Astrocyte of the cerebellum (primary cell): Measurements from ENCODE around the gene SH3YL1.

Source experiments
- DNase-seq: peaks from one replicate; pipeline ENCODE4 v3.0.0-alpha.2; 2011; ENCODE audit warnings: low read depth
- H3K4me3 ChIP-seq: 2 replicates; pipeline ENCODE4 v1.5.1; 2011; ENCODE audit warnings: mild to moderate bottlenecking, low read depth, low read length, moderate library complexity
- in situ Hi-C: cut with HindIII; loops from 2 replicates; pipeline ENCODE4 v1.10.0; 2017; ENCODE audit warnings: low sequenced_read_pairs
- TF ChIP-seq, protein P1 (sequence below): IDR thresholded peaks from 2 replicates; pipeline ENCODE4 v1.5.1; 2012; ENCODE audit warnings: low read length, low read depth, moderate library complexity, mild to moderate bottlenecking; ENCODE audit errors: missing control alignments

The SH3YL1 gene

DNA sequence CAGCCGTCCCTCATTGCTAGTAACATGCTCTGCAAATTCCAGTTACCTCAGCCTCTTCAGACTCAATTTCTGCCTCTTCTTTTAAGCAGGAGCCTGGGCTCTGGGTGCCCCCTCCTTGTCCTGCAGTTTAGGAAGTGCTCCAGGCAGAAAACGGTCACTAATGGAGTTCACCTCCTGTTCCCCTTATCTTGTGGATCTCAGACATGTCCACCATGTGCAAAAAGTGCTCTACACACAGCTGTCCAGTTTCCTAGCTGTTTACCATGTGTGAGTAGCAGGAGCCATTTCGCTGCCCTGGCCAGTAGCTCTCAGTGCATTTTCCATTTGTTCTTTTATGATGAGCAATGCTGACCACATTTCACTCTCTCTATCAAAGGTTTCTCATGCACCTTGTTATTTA, 4.9 kb downstream of the SH3YL1 start:
- H3K4me3 ChIP-seq: no peak overlapping the region
- TF ChIP-seq, protein P1, sequence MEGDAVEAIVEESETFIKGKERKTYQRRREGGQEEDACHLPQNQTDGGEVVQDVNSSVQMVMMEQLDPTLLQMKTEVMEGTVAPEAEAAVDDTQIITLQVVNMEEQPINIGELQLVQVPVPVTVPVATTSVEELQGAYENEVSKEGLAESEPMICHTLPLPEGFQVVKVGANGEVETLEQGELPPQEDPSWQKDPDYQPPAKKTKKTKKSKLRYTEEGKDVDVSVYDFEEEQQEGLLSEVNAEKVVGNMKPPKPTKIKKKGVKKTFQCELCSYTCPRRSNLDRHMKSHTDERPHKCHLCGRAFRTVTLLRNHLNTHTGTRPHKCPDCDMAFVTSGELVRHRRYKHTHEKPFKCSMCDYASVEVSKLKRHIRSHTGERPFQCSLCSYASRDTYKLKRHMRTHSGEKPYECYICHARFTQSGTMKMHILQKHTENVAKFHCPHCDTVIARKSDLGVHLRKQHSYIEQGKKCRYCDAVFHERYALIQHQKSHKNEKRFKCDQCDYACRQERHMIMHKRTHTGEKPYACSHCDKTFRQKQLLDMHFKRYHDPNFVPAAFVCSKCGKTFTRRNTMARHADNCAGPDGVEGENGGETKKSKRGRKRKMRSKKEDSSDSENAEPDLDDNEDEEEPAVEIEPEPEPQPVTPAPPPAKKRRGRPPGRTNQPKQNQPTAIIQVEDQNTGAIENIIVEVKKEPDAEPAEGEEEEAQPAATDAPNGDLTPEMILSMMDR: no peak
- DNase-seq: no peak
- in situ Hi-C loops: no loop called here

DNA sequence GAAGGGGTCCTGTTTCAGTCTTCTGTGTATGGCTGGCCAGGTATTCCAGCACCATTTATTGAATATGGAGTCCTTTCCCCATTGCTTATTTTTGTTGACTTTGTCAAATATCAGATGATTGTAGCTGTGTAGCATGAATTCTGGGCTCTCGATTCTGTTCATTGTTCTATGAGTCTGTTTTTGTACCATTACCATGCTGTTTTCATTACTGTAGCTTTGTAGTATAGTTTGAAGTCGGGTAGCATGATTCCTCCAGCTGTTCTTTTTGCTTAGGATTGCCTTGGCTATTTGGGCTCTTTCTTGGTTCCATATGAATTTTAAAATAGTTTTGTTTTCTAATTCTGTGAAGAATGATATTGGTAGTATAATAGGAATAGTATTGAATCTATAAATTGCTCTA, 6.0 kb downstream of the SH3YL1 start:
- no peak for DNase-seq
- TF ChIP-seq, protein P1: no peak
- H3K4me3 ChIP-seq: no peak overlapping the region
- in situ Hi-C loops: no loop called here

DNA sequence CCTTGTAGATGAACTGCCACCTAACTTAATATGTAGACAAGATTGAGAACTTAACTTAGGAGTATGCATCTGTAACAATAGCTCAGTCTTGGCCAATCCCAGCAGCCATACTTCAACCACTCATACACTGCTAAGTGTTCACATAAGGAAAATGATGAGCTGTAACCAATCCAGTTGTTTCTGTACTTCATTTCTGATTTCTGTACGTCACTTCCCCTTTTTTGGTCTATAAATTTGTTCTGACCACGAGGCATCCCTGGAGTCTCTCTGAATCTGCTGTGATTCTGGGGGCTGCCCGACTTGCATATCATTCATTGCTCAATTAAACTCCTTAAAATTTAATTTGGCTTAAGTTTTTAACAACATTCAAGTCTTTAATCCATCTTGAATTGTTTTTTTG, 6.4 kb downstream of the SH3YL1 start:
- TF ChIP-seq, protein P1: no peak
- no peak for DNase-seq
- no peak overlapping the region for H3K4me3 ChIP-seq
- in situ Hi-C loops: no loop called here

DNA sequence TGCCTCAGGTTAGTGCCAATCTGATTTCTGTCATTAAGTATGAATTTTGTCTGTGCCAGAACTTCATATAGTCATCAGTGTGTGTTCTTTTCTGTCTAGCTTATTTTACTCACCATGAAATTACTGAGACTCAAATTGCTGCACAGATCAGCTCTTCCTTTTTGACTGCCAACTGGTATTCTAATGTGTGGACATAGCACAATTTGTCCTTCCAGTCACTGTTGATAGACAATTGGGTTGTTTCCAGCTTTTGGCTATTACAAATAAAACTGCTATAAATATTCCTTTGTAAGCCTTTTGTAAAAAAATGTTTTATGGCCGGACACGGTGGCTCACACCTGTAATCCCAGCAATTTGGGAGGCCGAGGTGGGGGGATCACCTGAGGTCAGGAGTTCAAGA, 7.7 kb downstream of the SH3YL1 start:
- no peak for DNase-seq
- in situ Hi-C loops: no loop called here
- H3K4me3 ChIP-seq: no peak overlapping the region
- TF ChIP-seq, protein P1: no peak

DNA sequence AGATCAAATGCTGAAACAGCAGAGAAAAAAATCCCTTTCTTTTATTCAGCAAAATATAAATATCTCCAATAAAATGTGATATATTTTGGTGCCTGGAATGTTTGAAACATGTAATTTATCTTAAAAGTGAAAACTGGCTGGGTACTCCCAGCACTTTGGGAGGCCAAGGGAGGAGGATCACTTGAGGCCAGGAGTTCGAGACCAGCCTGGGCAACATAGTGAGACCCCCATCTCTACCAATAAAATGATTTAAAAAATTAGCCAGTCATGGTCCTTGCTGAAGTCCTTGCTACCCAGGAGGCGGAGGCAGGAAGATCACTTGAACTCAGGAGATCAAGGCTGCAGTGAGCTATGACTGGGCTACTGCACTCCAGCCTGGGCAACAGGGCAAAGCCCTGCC, 8.6 kb downstream of the SH3YL1 start:
- in situ Hi-C loops: no loop called here
- no peak overlapping the region for H3K4me3 ChIP-seq
- TF ChIP-seq, protein P1: no peak
- DNase-seq: no peak

DNA sequence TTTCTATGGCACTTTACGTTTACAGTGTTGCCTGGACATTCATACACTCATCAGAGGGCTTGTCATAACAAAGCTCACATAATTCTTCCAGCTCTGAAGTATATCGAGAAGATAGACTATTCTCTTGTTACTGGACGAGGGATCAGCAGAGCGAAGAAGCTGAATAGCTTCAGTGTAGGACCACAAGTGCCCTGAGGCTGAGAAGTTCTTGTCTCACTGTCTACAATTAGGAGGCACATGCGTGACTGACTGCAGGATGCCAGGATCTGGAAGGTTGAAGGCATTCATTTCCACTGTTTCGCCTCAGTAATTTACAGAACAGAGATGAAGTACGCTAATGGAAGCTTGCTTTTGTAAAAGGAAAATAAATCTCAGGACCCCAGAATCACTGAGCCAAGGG, 9.6 kb downstream of the SH3YL1 start:
- TF ChIP-seq, protein P1: no peak
- H3K4me3 ChIP-seq: no peak overlapping the region
- DNase-seq: no peak
- in situ Hi-C loops: no loop called here

DNA sequence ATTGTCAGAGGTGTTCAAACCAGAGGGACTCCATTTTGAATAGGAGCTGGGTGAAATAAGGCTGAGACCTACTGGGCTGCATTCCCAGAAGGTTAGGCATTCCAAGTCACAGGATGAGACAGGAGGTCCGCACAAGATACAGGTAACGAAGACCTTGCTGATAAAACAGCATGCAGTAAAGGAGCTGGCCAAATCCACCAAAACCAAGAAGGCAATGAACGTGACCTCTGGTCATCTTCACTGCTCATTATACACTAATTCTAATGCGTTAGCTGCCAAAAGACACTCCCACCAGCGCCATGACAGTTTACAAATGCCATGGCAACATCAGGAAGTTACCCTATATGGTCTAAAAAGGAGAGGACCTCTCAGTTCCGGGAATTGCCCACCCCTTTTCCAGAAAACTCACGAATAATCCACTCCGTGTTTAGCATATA, 10.6 kb downstream of the SH3YL1 start:
- DNase-seq: no peak
- TF ChIP-seq, protein P1: no peak
- in situ Hi-C loops: no loop called here
- H3K4me3 ChIP-seq: no peak overlapping the region
